Glutamatergic neuron (in vitro differentiated cells): ENCODE data around the gene CFDP1. TPM values are rescaled to one million over a fixed set of nuclear protein-coding genes. Genes with fewer than 3 reads are reported as not detected.

Source experiments
- DNase-seq: peaks from one replicate; pipeline ENCODE4 v3.0.0; 2022
- H3K27ac Mint-ChIP-seq: one replicate; pipeline ENCODE4 v1.8.0; 2020; ENCODE audit warnings: mild to moderate bottlenecking, mixed read lengths, inconsistent platforms; ENCODE audit not compliant: unreplicated experiment
- H3K27me3 Mint-ChIP-seq: one replicate; pipeline ENCODE4 v1.8.0; 2020; ENCODE audit warnings: mild to moderate bottlenecking, moderate library complexity, mixed read lengths, inconsistent platforms; ENCODE audit not compliant: unreplicated experiment
- H3K36me3 Mint-ChIP-seq: one replicate; pipeline ENCODE4 v1.8.0; 2020; ENCODE audit warnings: mild to moderate bottlenecking, mixed read lengths, inconsistent platforms; ENCODE audit not compliant: unreplicated experiment
- H3K4me1 Mint-ChIP-seq: one replicate; pipeline ENCODE4 v1.8.0; 2020; ENCODE audit warnings: mild to moderate bottlenecking, low read depth, mixed read lengths, inconsistent platforms; ENCODE audit not compliant: unreplicated experiment
- H3K4me3 Mint-ChIP-seq: one replicate; pipeline ENCODE4 v1.8.0; 2020; ENCODE audit warnings: mild to moderate bottlenecking, mixed read lengths, inconsistent platforms; ENCODE audit not compliant: unreplicated experiment
- H3K9me3 Mint-ChIP-seq: one replicate; pipeline ENCODE4 v1.8.0; 2020; ENCODE audit warnings: mild to moderate bottlenecking, moderate library complexity, mixed read lengths, inconsistent platforms; ENCODE audit not compliant: unreplicated experiment
- CTCF ChIP-seq: fragments of 200-600 bp; sonication (generic); IDR thresholded peaks from one replicate; pipeline ENCODE4 v1.5.0; 2021; ENCODE audit not compliant: partially characterized antibody, unreplicated experiment
- total RNA-seq: library from RNA; stranded (reverse); fragmentation: NEBNext Ultra II Directional; extraction: Animal tissue kit (Norgen Biotek cat#: 25700); gene quantifications from one replicate; pipeline ENCODE4 v1.2.1, GENCODE V29; 2021; ENCODE audit not compliant: unreplicated experiment

Gene CFDP1
- total RNA-seq, 1 donor from 2014 or later, result 60.1 TPM

DNA sequence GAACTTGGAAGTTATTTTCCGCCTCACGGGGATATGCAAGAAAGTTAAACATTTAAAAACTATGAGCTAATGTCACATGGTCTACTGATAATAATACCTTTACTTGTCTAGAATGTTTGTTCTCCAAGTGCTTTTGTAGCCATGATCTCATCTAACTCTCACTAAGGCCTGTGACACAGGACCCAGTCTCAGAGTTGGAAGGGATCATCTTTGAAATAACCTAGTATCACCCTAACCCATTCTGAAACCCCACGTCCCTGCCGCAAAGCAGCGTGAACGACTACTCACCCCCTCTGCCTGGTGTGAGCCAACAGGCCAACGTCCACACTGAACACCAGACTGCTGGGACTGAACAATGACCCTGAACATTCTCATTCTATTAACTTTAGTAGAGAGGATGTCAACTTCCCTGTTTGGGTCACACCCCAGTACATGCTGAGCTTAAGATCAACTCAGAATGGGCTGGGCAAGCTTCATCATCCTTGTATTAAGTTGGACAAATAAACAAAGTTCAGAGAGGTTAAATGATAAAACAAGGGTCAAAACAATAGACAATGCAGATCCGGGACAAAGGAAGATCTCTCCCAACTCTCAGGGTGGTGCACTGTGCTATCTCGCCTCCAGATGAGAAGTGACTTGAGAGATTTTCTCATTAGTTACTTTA is 127.1 kb downstream of the CFDP1 start:
- DNase-seq, result no peak
- H3K36me3 Mint-ChIP-seq, result no peaks in the 10 kb centered on the region
- H3K4me1 Mint-ChIP-seq, result peaks cover 12% of the 10 kb centered on the region
- H3K27ac Mint-ChIP-seq, result no peak overlapping the region
- TF ChIP-seq CTCF, result no peak
- H3K9me3 Mint-ChIP-seq, result no peaks in the 10 kb centered on the region
- no peak overlapping the region for H3K4me3 Mint-ChIP-seq
- peaks cover 2% of the 10 kb centered on the region for H3K27me3 Mint-ChIP-seq

DNA sequence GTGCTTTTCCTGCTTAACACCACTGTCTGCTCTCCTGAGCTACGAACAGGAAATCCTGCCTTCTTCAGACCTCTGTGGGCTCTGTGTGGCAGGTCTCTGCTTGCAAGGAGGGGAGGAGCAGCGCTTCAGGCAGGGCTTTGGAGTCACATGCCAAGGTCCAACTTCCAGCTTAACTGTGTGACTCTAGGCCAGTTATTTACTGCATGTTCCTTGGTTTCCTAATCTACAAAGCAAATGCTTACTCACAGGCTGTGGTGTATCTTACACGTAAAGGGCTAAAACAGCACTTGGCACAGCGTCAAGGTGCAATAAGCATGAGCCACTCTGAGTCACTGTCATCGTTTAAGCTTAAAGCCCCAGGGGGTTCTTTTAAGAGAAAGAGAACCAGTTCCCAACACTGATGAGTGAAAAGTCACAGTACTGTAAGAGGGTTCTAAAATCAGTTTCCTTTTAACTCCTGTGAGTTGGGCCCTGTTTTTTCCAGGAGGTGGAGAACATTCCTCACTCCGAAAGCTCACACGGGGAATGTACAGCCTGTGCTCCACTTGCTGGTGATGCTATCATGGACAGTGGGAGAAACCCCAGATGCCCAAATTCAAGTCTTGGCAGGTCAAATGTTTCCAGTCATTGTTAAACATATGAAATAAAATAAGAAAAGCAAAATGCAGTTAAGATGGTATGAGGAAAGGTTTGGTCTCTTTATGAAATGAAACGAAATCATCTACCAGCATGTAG is 127.8 kb downstream of the CFDP1 start:
- H3K4me1 Mint-ChIP-seq, result peaks cover 12% of the 10 kb centered on the region
- H3K27ac Mint-ChIP-seq, result peak overlapping the region; percentile 25
- peaks cover 2% of the 10 kb centered on the region for H3K27me3 Mint-ChIP-seq
- no peaks in the 10 kb centered on the region for H3K9me3 Mint-ChIP-seq
- H3K36me3 Mint-ChIP-seq, result no peaks in the 10 kb centered on the region
- H3K4me3 Mint-ChIP-seq, result no peak overlapping the region
- TF ChIP-seq CTCF, result no peak
- DNase-seq, result no peak

- Mint-ChIP-seq H3K36me3 (no peaks in the 10 kb centered on the region), H3K4me1 (peaks cover 16% of the 10 kb centered on the region), H3K27ac (peak overlapping the region; percentile 25), H3K4me3 (no peak overlapping the region), H3K9me3 (peaks cover 3% of the 10 kb centered on the region), H3K27me3 (peaks cover 5% of the 10 kb centered on the region)
- TF ChIP-seq CTCF, result no peak
- DNase-seq, result no peak
Measured at GRCh38 chr16:75304521-75305363, 128.6 kb downstream of the CFDP1 start.

GRCh38 chr16:75301804-75302203 is 131.5 kb downstream of the CFDP1 start:
- H3K4me1 Mint-ChIP-seq, result peaks cover 34% of the 10 kb centered on the region
- no peak overlapping the region for H3K27ac Mint-ChIP-seq
- no peak for DNase-seq
- no peak overlapping the region for H3K4me3 Mint-ChIP-seq
- H3K9me3 Mint-ChIP-seq, result peaks cover 7% of the 10 kb centered on the region
- no peak for TF ChIP-seq CTCF
- peaks cover 8% of the 10 kb centered on the region for H3K27me3 Mint-ChIP-seq
- no peaks in the 10 kb centered on the region for H3K36me3 Mint-ChIP-seq
